Neural cell (in vitro differentiated cells): ENCODE results near the gene AP2B1. TPM values are rescaled to one million over a fixed set of nuclear protein-coding genes. Genes with fewer than 3 reads are reported as not detected.

Source experiments
- H2AFZ ChIP-seq: fragments of 200-600, 300-800 bp; sonication (generic), shearing (Covaris generic); 2 replicates; pipeline ENCODE4 v1.6.0; 2014; ENCODE audit warnings: low read depth, mild to moderate bottlenecking, antibody characterized with exemption, low read length, moderate library complexity
- H3F3A ChIP-seq: fragments of 200-600 bp; shearing (Covaris generic); 2 replicates; pipeline ENCODE4 v1.6.1; 2016; ENCODE audit warnings: mild to moderate bottlenecking, moderate library complexity, mixed read lengths, antibody characterized with exemption, low read length; ENCODE audit not compliant: insufficient read depth, poor library complexity, severe bottlenecking
- H3K27ac ChIP-seq: fragments of 200-600, 300-800 bp; sonication (generic), shearing (Covaris generic); 2 replicates; pipeline ENCODE4 v1.5.1; 2014; ENCODE audit warnings: mild to moderate bottlenecking, low read length, moderate library complexity
- H3K27me3 ChIP-seq: fragments of 300-800, 200-600 bp; sonication (generic), shearing (Covaris generic); 2 replicates; pipeline ENCODE4 v1.6.0; 2014; ENCODE audit warnings: mild to moderate bottlenecking, low read depth, low read length, moderate library complexity; ENCODE audit not compliant: insufficient read depth
- H3K36me3 ChIP-seq: fragments of 300-800, 200-600 bp; sonication (generic), shearing (Covaris generic); 2 replicates; pipeline ENCODE4 v1.5.1; 2014; ENCODE audit warnings: mild to moderate bottlenecking, antibody characterized with exemption, low read length, moderate library complexity; ENCODE audit not compliant: insufficient read depth
- H3K4me2 ChIP-seq: fragments of 300-800, 200-600 bp; sonication (generic), shearing (Covaris generic); 2 replicates; pipeline ENCODE4 v1.6.0; 2014; ENCODE audit warnings: mild to moderate bottlenecking, low read length
- H3K4me3 ChIP-seq: fragments of 300-800, 200-600 bp; sonication (generic), shearing (Covaris generic); 2 replicates; pipeline ENCODE4 v1.5.1; 2014; ENCODE audit warnings: mild to moderate bottlenecking, low read length, moderate library complexity
- H3K79me2 ChIP-seq: fragments of 200-600 bp; shearing (Covaris generic); replicated peaks from 2 replicates; pipeline ENCODE4 v1.6.0; 2014; ENCODE audit warnings: mild to moderate bottlenecking, low read length, moderate library complexity; ENCODE audit not compliant: insufficient read depth
- H3K9ac ChIP-seq: fragments of 300-800, 200-600 bp; sonication (generic), shearing (Covaris generic); 2 replicates; pipeline ENCODE4 v1.6.1; 2016; ENCODE audit warnings: mild to moderate bottlenecking, low read length, mixed read lengths
- H3K9me2 ChIP-seq: fragments of 200-600 bp; shearing (Covaris generic); 2 replicates; pipeline ENCODE4 v1.6.1; 2016; ENCODE audit warnings: mild to moderate bottlenecking, low read length, mixed read lengths; ENCODE audit not compliant: insufficient read depth
- H3K9me3 ChIP-seq: fragments of 200-600, 300-800 bp; sonication (generic), shearing (Covaris generic); 2 replicates; pipeline ENCODE4 v1.6.1; 2016; ENCODE audit warnings: mild to moderate bottlenecking, mixed run types, low read length, moderate library complexity, mixed read lengths
- H4K20me1 ChIP-seq: fragments of 200-600 bp; shearing (Covaris generic); 2 replicates; pipeline ENCODE4 v1.6.1; 2016; ENCODE audit warnings: mild to moderate bottlenecking, mixed run types; ENCODE audit not compliant: insufficient read depth
- EP300 ChIP-seq: fragments of 450-650 bp; conservative IDR thresholded peaks from 2 replicates; pipeline ENCODE4 v1.6.1; 2014; ENCODE audit warnings: antibody characterized with exemption, mild to moderate bottlenecking, moderate library complexity; ENCODE audit not compliant: poor library complexity, severe bottlenecking
- EZH2 ChIP-seq: fragments of 200-600, 300-800 bp; shearing (Covaris generic), sonication (generic); IDR thresholded peaks from 2 replicates; pipeline ENCODE4 v1.6.1; 2014; ENCODE audit warnings: antibody characterized with exemption, low read length, borderline replicate concordance, mild to moderate bottlenecking; ENCODE audit not compliant: insufficient read depth, poor library complexity, severe bottlenecking
- MXI1 ChIP-seq: fragments of 450-650 bp; conservative IDR thresholded peaks from 2 replicates; pipeline ENCODE4 v1.6.1; 2014; ENCODE audit warnings: antibody characterized with exemption, mild to moderate bottlenecking; ENCODE audit not compliant: poor library complexity, severe bottlenecking
- POLR2AphosphoS5 ChIP-seq: IDR thresholded peaks from 2 replicates; pipeline ENCODE4 v1.6.1; 2012
- RAD21 ChIP-seq: fragments of 450-650 bp; conservative IDR thresholded peaks from 2 replicates; pipeline ENCODE4 v1.6.1; 2014; ENCODE audit warnings: antibody characterized with exemption, mild to moderate bottlenecking, moderate library complexity
- SMC3 ChIP-seq: fragments of 450-650 bp; conservative IDR thresholded peaks from 2 replicates; pipeline ENCODE4 v1.6.1; 2014; ENCODE audit warnings: antibody characterized with exemption, mild to moderate bottlenecking, moderate library complexity; ENCODE audit not compliant: poor library complexity
- TAF1 ChIP-seq: IDR thresholded peaks from 2 replicates; pipeline ENCODE4 v1.6.1; 2012; ENCODE audit warnings: low read depth
- polyA plus RNA-seq: library from polyadenylated mRNA; depleted of rRNA; stranded (reverse); fragments of >200 nt; gene quantifications from 2 replicates; pipeline ENCODE4 v1.2.3, GENCODE V29; 2014
- TF ChIP-seq, protein P1 (sequence below): IDR thresholded peaks from 2 replicates; pipeline ENCODE4 v1.6.1; 2012; ENCODE audit warnings: borderline replicate concordance
- TF ChIP-seq, protein P2 (sequence below): fragments of 450-650 bp; IDR thresholded peaks from 2 replicates; pipeline ENCODE4 v1.5.1; 2014; ENCODE audit warnings: antibody characterized with exemption, mild to moderate bottlenecking, moderate library complexity; ENCODE audit not compliant: poor library complexity, severe bottlenecking

Gene AP2B1
- polyA plus RNA-seq, 1 donor from 2014 or later: 59.5 TPM

DNA sequence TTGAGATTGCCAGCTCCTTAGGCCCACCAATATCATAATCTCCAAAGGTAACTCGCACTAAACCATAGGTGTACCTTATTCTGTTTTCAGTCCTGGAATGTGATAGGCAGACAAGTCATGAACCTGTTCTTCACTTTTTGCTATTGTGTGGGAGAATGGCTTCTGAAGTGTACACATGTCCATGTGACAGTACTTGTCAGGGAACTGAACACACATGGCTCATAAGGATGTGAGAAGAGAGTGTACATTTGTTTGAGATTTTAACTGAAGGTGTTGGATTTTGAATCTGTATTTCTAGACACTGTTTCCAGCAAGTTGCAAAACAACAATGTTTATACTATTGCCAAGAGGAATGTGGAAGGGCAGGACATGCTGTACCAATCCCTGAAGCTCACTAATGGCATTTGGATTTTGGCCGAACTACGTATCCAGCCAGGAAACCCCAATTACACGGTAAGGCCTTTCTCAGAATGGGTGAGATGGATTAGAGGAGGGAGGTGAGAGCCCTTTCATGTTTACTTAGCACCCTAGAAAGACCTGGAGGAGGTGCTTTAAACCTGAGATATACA lies 129.9 kb downstream of the AP2B1 start:
- no peak overlapping the region for H3K27ac ChIP-seq
- peaks cover 17% of the 10 kb centered on the region for H3K36me3 ChIP-seq

DNA sequence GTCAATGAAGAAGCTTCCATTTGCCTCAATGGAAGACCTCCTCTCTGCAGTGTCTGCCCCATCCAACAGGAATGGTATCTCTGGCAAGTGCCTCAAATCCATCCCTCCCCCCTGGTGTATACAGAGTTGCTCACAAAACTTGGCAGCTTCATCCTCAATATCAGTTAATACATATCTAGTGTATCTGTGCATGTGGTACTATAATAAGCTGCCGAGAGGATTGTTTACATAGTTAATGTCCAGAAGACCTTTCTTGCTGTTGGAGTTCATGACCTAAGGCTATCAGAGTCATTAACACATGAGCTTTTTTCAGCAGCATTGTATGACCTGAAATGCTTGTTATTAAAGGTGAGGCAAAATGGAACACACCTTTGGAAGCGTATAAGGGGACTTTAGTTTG lies 130.4 kb downstream of the AP2B1 start:
- no peak overlapping the region for H3K27ac ChIP-seq
- no peaks in the 10 kb centered on the region for H3K9me3 ChIP-seq
- peaks cover 17% of the 10 kb centered on the region for H3K36me3 ChIP-seq
- no peak overlapping the region for H3K9ac ChIP-seq
- H3K9me2 ChIP-seq: no peaks in the 10 kb centered on the region
- H2AFZ ChIP-seq: no peak overlapping the region
- no peaks in the 10 kb centered on the region for H4K20me1 ChIP-seq
- H3K4me2 ChIP-seq: no peak overlapping the region
- H3K79me2 ChIP-seq: no peaks in the 10 kb centered on the region
- no peak overlapping the region for H3K4me3 ChIP-seq
- no peaks in the 10 kb centered on the region for H3K27me3 ChIP-seq
- no peak for TF ChIP-seq EZH2
- TF ChIP-seq RAD21: no peak
- TF ChIP-seq, protein P1, sequence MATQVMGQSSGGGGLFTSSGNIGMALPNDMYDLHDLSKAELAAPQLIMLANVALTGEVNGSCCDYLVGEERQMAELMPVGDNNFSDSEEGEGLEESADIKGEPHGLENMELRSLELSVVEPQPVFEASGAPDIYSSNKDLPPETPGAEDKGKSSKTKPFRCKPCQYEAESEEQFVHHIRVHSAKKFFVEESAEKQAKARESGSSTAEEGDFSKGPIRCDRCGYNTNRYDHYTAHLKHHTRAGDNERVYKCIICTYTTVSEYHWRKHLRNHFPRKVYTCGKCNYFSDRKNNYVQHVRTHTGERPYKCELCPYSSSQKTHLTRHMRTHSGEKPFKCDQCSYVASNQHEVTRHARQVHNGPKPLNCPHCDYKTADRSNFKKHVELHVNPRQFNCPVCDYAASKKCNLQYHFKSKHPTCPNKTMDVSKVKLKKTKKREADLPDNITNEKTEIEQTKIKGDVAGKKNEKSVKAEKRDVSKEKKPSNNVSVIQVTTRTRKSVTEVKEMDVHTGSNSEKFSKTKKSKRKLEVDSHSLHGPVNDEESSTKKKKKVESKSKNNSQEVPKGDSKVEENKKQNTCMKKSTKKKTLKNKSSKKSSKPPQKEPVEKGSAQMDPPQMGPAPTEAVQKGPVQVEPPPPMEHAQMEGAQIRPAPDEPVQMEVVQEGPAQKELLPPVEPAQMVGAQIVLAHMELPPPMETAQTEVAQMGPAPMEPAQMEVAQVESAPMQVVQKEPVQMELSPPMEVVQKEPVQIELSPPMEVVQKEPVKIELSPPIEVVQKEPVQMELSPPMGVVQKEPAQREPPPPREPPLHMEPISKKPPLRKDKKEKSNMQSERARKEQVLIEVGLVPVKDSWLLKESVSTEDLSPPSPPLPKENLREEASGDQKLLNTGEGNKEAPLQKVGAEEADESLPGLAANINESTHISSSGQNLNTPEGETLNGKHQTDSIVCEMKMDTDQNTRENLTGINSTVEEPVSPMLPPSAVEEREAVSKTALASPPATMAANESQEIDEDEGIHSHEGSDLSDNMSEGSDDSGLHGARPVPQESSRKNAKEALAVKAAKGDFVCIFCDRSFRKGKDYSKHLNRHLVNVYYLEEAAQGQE: no peak
- no peak for TF ChIP-seq EP300
- H3F3A ChIP-seq: no peaks in the 10 kb centered on the region

More for the DNA sequence above, 129.9 kb downstream of the AP2B1 start:
- Histone ChIP-seq H2AFZ (no peak overlapping the region), H3K27me3 (no peaks in the 10 kb centered on the region), H3F3A (no peaks in the 10 kb centered on the region), H3K9me3 (no peaks in the 10 kb centered on the region), H4K20me1 (no peaks in the 10 kb centered on the region), H3K9ac (no peak overlapping the region), H3K4me2 (no peak overlapping the region), H3K79me2 (no peaks in the 10 kb centered on the region), H3K4me3 (no peak overlapping the region), H3K9me2 (no peaks in the 10 kb centered on the region)
- TF ChIP-seq TAF1: no peak
- TF ChIP-seq, protein P1: no peak
- TF ChIP-seq SMC3: no peak
- TF ChIP-seq POLR2AphosphoS5: no peak
- no peak for TF ChIP-seq EP300
- no peak for TF ChIP-seq MXI1
- TF ChIP-seq EZH2: no peak
- TF ChIP-seq, protein P2, sequence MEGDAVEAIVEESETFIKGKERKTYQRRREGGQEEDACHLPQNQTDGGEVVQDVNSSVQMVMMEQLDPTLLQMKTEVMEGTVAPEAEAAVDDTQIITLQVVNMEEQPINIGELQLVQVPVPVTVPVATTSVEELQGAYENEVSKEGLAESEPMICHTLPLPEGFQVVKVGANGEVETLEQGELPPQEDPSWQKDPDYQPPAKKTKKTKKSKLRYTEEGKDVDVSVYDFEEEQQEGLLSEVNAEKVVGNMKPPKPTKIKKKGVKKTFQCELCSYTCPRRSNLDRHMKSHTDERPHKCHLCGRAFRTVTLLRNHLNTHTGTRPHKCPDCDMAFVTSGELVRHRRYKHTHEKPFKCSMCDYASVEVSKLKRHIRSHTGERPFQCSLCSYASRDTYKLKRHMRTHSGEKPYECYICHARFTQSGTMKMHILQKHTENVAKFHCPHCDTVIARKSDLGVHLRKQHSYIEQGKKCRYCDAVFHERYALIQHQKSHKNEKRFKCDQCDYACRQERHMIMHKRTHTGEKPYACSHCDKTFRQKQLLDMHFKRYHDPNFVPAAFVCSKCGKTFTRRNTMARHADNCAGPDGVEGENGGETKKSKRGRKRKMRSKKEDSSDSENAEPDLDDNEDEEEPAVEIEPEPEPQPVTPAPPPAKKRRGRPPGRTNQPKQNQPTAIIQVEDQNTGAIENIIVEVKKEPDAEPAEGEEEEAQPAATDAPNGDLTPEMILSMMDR: no peak
